Brain microvascular endothelial cell (primary cell): ENCODE measurements around the gene CCR6.

Source experiments
- DNase-seq: peaks from one replicate; pipeline ENCODE4 v3.0.0-alpha.2; 2020
- H3K27ac ChIP-seq: fragments of 250-450 bp; sonication (Bioruptor Pico); 2 replicates; pipeline ENCODE4 v1.5.1; 2020; ENCODE audit warnings: mild to moderate bottlenecking, moderate library complexity
- H3K27me3 ChIP-seq: fragments of 250-450 bp; sonication (Bioruptor Pico); replicated peaks from 2 replicates; pipeline ENCODE4 v1.5.1; 2020; ENCODE audit warnings: mild to moderate bottlenecking
- H3K36me3 ChIP-seq: fragments of 250-450 bp; sonication (Bioruptor Pico); replicated peaks from 2 replicates; pipeline ENCODE4 v1.5.1; 2020; ENCODE audit warnings: mild to moderate bottlenecking
- H3K4me3 ChIP-seq: 2 replicates; pipeline ENCODE4 v1.5.1; 2011; ENCODE audit warnings: low read depth, mild to moderate bottlenecking, control low read depth, low read length, moderate library complexity
- in situ Hi-C: cut with HindIII; loops from 2 replicates; pipeline ENCODE4 v1.10.0; 2017; ENCODE audit warnings: low sequenced_read_pairs, low pct_ligation_motif_present
- TF ChIP-seq, protein P1 (sequence below): IDR thresholded peaks from 2 replicates; pipeline ENCODE4 v1.5.1; 2011; ENCODE audit warnings: low read depth, mild to moderate bottlenecking, moderate library complexity, low read length, control low read depth, inconsistent platforms; ENCODE audit errors: missing control alignments

Gene CCR6

DNA sequence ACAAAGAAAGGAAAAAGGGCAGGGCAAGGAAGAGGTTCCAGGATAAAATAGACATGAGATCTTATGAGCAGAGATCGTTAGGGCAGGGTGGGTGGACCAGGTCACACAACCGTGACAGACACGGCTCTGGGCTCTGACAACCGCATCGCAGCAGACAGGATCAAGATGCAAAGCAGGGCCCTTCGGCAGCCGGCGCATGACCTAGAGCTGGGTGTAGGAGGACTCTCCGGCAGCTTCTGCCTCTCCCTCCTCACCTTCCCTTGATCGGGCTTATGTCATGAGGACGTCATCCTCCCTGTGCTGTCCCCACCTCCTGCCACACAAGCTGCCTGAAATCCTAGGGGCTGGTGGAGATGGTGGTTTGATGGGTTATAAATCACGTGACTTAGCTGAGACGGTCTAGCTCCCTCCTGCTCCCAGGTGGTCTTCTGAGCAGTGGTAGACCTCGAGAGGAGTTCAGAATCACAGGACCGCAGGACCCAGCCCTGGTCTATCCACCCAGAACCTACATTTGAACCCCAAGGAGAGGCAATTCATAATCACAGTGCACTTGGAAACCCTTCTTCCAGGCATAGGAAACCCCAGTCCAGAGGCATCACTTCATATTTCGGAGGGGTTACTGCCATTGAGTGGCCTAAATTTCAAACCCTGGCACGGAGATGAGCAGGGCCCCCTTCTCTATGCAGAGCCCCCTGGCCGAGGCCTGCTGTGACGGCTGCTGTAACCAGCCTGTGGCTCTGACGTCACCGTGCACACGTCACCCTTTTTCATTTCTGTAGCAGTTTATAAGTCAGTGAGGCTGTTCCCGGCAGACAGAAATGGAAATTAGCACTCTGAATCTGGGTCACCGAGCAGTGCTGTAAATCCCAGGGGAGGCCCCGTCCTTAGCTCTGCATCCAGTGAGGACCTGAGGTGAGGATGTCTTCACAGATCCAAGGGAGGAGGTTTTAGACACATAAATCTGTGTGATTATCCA, 8.7 kb upstream of the CCR6 start:
- TF ChIP-seq, protein P1, sequence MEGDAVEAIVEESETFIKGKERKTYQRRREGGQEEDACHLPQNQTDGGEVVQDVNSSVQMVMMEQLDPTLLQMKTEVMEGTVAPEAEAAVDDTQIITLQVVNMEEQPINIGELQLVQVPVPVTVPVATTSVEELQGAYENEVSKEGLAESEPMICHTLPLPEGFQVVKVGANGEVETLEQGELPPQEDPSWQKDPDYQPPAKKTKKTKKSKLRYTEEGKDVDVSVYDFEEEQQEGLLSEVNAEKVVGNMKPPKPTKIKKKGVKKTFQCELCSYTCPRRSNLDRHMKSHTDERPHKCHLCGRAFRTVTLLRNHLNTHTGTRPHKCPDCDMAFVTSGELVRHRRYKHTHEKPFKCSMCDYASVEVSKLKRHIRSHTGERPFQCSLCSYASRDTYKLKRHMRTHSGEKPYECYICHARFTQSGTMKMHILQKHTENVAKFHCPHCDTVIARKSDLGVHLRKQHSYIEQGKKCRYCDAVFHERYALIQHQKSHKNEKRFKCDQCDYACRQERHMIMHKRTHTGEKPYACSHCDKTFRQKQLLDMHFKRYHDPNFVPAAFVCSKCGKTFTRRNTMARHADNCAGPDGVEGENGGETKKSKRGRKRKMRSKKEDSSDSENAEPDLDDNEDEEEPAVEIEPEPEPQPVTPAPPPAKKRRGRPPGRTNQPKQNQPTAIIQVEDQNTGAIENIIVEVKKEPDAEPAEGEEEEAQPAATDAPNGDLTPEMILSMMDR, result no peak
- Histone ChIP-seq H3K27me3 (no peaks in the 10 kb centered on the region), H3K36me3 (no peaks in the 10 kb centered on the region), H3K27ac (no peak overlapping the region), H3K4me3 (no peak overlapping the region)
- DNase-seq, result no peak
- in situ Hi-C loops, result no loop called here

DNA sequence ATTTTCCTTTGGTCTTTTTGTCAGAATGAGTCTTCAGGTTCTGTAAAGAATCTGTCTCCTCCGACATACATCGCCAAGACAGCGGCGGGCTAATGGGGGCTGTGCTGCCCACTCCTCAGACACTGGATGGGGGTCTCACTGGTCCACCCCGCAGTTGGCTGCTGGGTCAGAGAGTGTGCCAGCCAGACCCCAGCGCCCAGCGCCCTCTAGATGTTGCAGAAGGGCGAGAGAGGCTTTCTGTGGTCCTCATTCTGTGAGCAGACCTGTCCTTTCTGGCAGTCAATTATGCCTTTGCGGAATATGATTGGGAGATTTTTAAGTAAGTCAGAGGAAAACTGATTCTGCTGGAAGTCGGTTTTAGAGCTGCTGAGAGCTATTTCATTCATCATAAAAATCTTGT, 7.8 kb upstream of the CCR6 start:
- H3K36me3 ChIP-seq, result no peaks in the 10 kb centered on the region
- in situ Hi-C loops, result no loop called here
- no peak for DNase-seq
- H3K27me3 ChIP-seq, result no peaks in the 10 kb centered on the region
- H3K4me3 ChIP-seq, result no peak overlapping the region
- TF ChIP-seq, protein P1, result no peak
- no peak overlapping the region for H3K27ac ChIP-seq

DNA sequence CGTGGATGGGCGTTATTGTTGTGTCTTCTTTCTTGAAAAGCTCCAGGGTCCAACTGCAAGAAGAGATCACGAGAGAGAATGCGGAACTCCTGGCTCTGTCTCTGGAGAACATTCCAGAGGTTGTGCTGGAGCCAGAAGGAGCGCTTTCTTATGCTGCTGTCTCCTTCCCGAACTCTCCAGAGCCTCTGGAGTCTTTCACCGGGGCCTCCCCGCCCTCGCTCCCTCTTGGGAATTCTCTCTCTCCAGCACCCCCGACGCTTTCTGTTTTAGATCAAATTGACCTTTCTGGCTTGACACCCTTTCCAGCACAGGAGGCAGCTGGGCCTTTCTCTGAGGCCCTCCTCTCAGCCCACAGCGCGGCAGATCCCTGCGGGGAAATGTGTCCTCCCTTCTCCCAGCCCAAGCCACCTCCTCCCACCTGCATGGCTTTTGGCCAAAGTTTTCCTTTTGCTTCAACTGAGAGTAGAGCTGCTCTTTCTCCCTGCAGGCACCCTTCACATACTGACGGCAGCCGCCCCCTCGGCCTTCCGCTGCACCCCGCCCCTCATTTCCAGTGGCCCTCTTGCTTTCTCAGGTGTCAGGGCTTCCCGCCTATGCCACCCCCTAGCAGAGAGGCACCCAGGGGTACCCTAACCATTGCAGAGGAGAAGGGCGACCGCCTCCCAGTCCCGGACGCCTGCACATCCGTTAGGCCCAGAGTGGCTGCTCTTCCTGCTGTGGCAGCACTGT, 6.6 kb upstream of the CCR6 start:
- no peak overlapping the region for H3K4me3 ChIP-seq
- H3K27ac ChIP-seq, result no peak overlapping the region
- in situ Hi-C loops, result no loop called here

DNA sequence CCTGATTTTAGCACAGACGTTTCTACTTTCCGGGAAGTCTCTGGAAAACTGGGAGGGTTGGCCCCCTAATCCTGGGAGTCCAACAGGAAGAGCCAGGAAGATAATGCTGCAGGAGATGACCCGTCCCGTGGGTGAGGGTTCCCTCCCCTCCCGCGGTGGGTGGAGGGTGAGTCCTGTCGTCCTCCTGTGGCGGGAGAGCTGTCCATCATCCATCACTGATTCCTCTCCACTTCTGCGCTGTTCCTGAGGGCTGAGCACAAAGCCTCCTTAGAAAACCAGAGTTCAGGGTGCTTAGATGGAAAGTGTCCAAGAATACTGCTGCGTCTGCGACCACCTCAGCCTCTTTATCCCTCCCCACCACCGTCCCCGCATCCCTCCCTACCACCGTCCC, 6.1 kb upstream of the CCR6 start:
- TF ChIP-seq, protein P1, result no peak
- H3K36me3 ChIP-seq, result no peaks in the 10 kb centered on the region
- no peak overlapping the region for H3K27ac ChIP-seq
- H3K27me3 ChIP-seq, result no peaks in the 10 kb centered on the region
- DNase-seq, result no peak
- no peak overlapping the region for H3K4me3 ChIP-seq
- in situ Hi-C loops, result no loop called here

More for the DNA sequence above, 6.6 kb upstream of the CCR6 start:
- Histone ChIP-seq H3K27me3 (no peaks in the 10 kb centered on the region), H3K36me3 (no peaks in the 10 kb centered on the region)
- no peak for DNase-seq
- TF ChIP-seq, protein P1, result no peak

DNA sequence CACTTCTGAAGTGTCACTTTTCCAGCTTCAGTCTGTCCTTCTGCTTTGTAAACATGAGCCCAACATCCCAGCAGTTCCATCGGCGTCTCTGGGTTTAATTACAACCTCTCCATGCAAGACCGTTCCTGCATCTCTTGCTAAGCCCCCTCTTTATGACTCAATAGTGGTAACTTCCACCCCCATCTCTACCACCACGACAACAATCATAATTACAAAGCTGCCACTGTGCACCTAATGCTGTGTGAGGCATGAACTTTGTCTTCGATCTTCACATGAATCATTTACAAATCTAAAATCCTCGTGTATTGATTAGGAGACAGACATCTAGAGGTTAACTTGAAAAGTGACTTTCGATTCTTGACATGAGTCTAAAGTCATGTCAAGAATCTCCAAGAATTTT, 4.9 kb upstream of the CCR6 start:
- no peaks in the 10 kb centered on the region for H3K36me3 ChIP-seq
- TF ChIP-seq, protein P1, result no peak
- in situ Hi-C loops, result no loop called here
- no peak for DNase-seq
- H3K27me3 ChIP-seq, result no peaks in the 10 kb centered on the region
- no peak overlapping the region for H3K27ac ChIP-seq
- no peak overlapping the region for H3K4me3 ChIP-seq
